ENCODE data around the gene NR6A1. TPM values are rescaled to one million over a fixed set of nuclear protein-coding genes. Genes with fewer than 3 reads are reported as not detected.

Gene NR6A1
- total and polyA plus RNA-seq, 9 donors = 0.41 to 0.93 (median 0.62) TPM

GRCh38 chr9:124496075-124496449, 275.0 kb downstream of the NR6A1 start:
- peaks cover 40% of the 10 kb centered on the region for H3K27me3 ChIP-seq (ENCODE audit: control insufficient read depth, insufficient read depth, low read length)
- no peak for DNase-seq
- H3K4me3 ChIP-seq (ENCODE audit: low read length) = no peak overlapping the region
- H3K36me3 ChIP-seq (ENCODE audit: control insufficient read depth, insufficient read depth, low read length) = no peaks in the 10 kb centered on the region
- peaks cover 4% of the 10 kb centered on the region for H3K4me1 ChIP-seq (ENCODE audit: control insufficient read depth, insufficient read depth, low read length)
- H3K27ac ChIP-seq (ENCODE audit: low read length) = no peak overlapping the region
- 60% methylated on average over 2 of the region's 3 CpGs for WGBS (ENCODE audit: insufficient coverage)
- no peaks in the 10 kb centered on the region for H3K9me3 ChIP-seq (replicated peaks; ENCODE audit: control insufficient read depth, low read depth, low read length)

DNA sequence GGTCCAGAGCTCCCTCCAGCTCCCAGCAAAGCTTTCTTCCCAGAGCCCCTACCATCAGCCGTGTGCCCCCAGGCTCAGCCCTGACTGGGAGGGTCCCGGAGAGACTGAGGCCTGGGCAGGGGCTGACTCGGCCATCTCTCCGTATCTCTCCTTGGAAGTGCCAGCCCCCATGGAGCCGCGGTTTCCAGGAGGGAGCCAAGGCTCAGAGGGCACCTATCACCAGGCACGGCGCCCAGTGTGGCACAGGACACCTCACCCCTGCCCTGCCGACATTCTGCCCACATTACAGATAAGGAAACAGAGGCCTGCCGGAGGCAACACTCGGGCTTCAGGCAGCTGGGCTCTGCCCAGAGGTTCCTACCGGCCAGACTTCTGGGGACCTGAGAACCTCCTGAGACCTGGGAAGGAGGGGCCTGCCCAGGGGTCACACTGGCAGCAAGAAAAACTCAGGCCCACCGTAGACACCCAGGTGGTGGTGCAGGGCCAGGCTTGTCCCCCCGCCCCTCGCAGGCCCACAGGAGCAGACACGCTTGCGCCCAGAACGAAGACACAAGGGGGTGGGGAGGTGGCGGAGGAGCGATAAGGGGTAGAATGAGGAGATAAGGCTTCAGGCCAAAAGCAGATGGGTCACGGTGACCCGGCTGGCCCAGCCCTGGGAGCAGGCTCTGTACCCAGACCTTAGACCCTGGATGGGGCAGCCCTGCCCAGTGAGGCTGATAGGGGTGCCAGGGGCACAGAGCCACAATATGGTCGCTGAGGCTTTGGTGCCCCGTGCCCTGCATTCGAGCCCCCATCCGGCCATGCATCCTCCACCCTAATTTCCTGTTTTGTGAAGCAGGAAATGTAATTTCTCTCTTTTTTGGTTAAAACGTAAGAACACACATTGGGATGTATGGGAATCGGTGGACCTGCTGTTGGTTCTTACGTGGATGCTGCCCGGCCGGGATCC, 275.7 kb downstream of the NR6A1 start:
- Histone ChIP-seq H3K4me3 (ENCODE audit: low read length) (no peak overlapping the region), H3K36me3 (ENCODE audit: control insufficient read depth, insufficient read depth, low read length) (no peaks in the 10 kb centered on the region), H3K4me1 (ENCODE audit: control insufficient read depth, insufficient read depth, low read length) (peaks cover 4% of the 10 kb centered on the region), H3K27ac (ENCODE audit: low read length) (no peak overlapping the region), H3K9me3 (replicated peaks; ENCODE audit: control insufficient read depth, low read depth, low read length) (no peaks in the 10 kb centered on the region), H3K27me3 (ENCODE audit: control insufficient read depth, insufficient read depth, low read length) (peaks cover 33% of the 10 kb centered on the region)
- DNase-seq = no peak
- 82% methylated on average over 21 of the region's 31 CpGs for WGBS (ENCODE audit: insufficient coverage)

DNA sequence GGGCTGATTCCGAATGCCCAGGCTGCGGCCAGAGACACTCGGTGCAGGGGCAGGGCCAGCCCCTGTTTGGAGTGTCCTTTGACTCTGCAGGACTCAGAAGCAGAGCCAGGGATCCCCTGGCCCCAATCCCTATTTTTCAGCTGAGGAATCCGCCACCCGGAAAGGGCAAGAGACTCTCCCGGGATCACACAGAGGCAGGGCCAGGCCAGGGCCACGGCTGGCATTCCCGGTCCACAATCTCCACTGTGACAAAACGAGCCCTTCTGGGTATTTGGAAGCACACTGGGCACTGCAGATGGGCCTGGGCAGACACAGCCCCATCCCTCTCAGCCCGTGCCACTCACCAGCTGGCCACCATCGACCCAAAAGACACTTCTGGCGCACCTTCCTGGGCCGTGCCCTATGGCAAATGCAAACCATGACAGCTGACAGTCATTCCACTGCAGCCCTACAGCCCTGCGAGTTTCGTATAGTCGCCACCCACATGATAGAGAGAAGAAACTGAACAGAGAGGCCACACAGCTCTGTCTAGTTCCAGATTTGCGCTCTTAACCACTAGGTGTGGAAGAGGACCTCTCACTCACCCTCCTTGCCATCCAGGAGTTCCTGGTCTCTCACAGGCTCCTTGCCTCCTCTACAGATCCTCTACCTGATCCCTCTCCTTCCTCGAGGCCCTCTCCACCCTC, 277.2 kb downstream of the NR6A1 start:
- H3K27me3 ChIP-seq (ENCODE audit: control insufficient read depth, insufficient read depth, low read length) = peaks cover 35% of the 10 kb centered on the region
- H3K4me1 ChIP-seq (ENCODE audit: control insufficient read depth, insufficient read depth, low read length) = peaks cover 4% of the 10 kb centered on the region
- no peaks in the 10 kb centered on the region for H3K36me3 ChIP-seq (ENCODE audit: control insufficient read depth, insufficient read depth, low read length)
- no peaks in the 10 kb centered on the region for H3K9me3 ChIP-seq (replicated peaks; ENCODE audit: control insufficient read depth, low read depth, low read length)
- no peak overlapping the region for H3K4me3 ChIP-seq (ENCODE audit: low read length)
- no peak for DNase-seq
- H3K27ac ChIP-seq (ENCODE audit: low read length) = no peak overlapping the region
- 79% methylated on average over 12 of the region's 18 CpGs for WGBS (ENCODE audit: insufficient coverage)

DNA sequence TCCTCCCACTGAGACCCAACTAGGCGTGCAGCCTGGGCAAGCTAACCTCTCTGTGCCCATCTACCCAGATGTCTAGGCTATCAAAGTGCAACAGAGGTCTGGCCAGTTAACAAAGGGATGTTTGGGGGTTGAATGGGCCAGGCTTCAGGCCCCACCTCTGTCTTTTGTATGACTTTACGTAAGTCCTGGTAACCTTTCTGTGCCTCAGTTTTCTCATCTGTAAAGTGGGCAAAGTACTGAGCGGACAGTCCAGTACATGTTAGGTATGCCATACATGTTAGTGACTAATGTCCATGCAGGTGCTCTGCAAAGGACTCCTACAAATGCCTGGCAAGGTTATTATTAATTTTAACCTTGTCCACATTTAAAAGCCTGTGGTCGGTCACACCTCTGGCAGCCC, 277.9 kb downstream of the NR6A1 start:
- Histone ChIP-seq H3K9me3 (replicated peaks; ENCODE audit: control insufficient read depth, low read depth, low read length) (no peaks in the 10 kb centered on the region), H3K27me3 (ENCODE audit: control insufficient read depth, insufficient read depth, low read length) (peaks cover 36% of the 10 kb centered on the region), H3K4me1 (ENCODE audit: control insufficient read depth, insufficient read depth, low read length) (peaks cover 4% of the 10 kb centered on the region), H3K36me3 (ENCODE audit: control insufficient read depth, insufficient read depth, low read length) (no peaks in the 10 kb centered on the region), H3K4me3 (ENCODE audit: low read length) (no peak overlapping the region), H3K27ac (ENCODE audit: low read length) (no peak overlapping the region)
- 73% methylated on average over 3 of the region's 4 CpGs for WGBS (ENCODE audit: insufficient coverage)
- no peak for DNase-seq

- Histone ChIP-seq H3K27me3 (ENCODE audit: control insufficient read depth, insufficient read depth, low read length) (peaks cover 38% of the 10 kb centered on the region), H3K9me3 (replicated peaks; ENCODE audit: control insufficient read depth, low read depth, low read length) (no peaks in the 10 kb centered on the region), H3K4me3 (ENCODE audit: low read length) (no peak overlapping the region), H3K4me1 (ENCODE audit: control insufficient read depth, insufficient read depth, low read length) (peaks cover 4% of the 10 kb centered on the region), H3K36me3 (ENCODE audit: control insufficient read depth, insufficient read depth, low read length) (no peaks in the 10 kb centered on the region), H3K27ac (ENCODE audit: low read length) (no peak overlapping the region)
- no peak for DNase-seq
- 67% methylated on average over 10 of the region's 19 CpGs for WGBS (ENCODE audit: insufficient coverage)
Measured at GRCh38 chr9:124492818-124493217, 278.3 kb downstream of the NR6A1 start.

GRCh38 chr9:124491049-124491975, 279.8 kb downstream of the NR6A1 start:
- no peaks in the 10 kb centered on the region for H3K9me3 ChIP-seq (replicated peaks; ENCODE audit: control insufficient read depth, low read depth, low read length)
- no peaks in the 10 kb centered on the region for H3K36me3 ChIP-seq (ENCODE audit: control insufficient read depth, insufficient read depth, low read length)
- no peak overlapping the region for H3K4me3 ChIP-seq (ENCODE audit: low read length)
- peaks cover 45% of the 10 kb centered on the region for H3K27me3 ChIP-seq (ENCODE audit: control insufficient read depth, insufficient read depth, low read length)
- DNase-seq = no peak
- peaks cover 10% of the 10 kb centered on the region for H3K4me1 ChIP-seq (ENCODE audit: control insufficient read depth, insufficient read depth, low read length)
- H3K27ac ChIP-seq (ENCODE audit: low read length) = no peak overlapping the region
- 78% methylated on average over 16 of the region's 32 CpGs for WGBS (ENCODE audit: insufficient coverage)

DNA sequence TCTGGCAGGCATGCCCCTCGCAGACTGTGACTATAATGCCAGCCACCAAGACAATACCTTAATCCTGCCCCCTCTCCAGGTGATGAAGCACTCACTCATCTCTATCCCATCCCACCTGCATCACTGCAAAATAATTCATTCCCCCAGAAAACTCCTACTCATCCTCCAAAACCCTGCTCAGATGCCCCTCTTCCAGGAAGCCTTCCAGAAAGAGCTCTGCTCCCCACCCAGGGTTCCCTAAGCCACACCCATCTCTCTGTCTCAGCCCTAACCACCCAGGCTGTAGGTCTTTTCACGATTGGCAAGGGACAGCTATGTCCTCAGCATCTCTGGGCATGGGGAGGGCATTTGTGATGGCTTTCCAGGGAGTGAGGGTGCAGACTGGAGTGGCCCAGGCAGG, 281.1 kb downstream of the NR6A1 start:
- H3K4me1 ChIP-seq (ENCODE audit: control insufficient read depth, insufficient read depth, low read length) = peaks cover 10% of the 10 kb centered on the region
- H3K27me3 ChIP-seq (ENCODE audit: control insufficient read depth, insufficient read depth, low read length) = peaks cover 55% of the 10 kb centered on the region
- 92% methylated on average over 1 of the region's 2 CpGs for WGBS (ENCODE audit: insufficient coverage)
- no peak overlapping the region for H3K27ac ChIP-seq (ENCODE audit: low read length)
- no peak for DNase-seq
- no peaks in the 10 kb centered on the region for H3K9me3 ChIP-seq (replicated peaks; ENCODE audit: control insufficient read depth, low read depth, low read length)
- H3K36me3 ChIP-seq (ENCODE audit: control insufficient read depth, insufficient read depth, low read length) = no peaks in the 10 kb centered on the region
- H3K4me3 ChIP-seq (ENCODE audit: low read length) = no peak overlapping the region

DNA sequence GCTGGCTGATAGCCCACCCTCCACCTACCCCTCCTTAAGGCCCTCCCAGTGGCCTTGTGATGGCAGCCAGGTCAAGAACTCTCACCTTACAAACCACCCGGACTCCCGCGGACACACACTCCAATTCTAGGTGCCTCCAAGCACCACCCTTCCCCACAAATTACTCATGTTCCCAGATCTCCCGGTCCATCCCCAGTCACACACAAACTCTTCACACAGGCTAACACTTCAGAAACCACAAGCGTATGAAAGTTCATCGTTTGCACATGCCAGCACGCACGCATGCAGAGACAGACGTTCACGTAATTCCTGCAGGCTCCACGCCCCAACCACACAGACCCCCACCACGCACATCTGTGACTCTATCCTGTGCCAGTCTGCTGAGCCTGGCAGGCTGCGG, 281.9 kb downstream of the NR6A1 start:
- Histone ChIP-seq H3K36me3 (ENCODE audit: control insufficient read depth, insufficient read depth, low read length) (no peaks in the 10 kb centered on the region), H3K27ac (ENCODE audit: low read length) (no peak overlapping the region), H3K4me1 (ENCODE audit: control insufficient read depth, insufficient read depth, low read length) (peaks cover 10% of the 10 kb centered on the region), H3K4me3 (ENCODE audit: low read length) (no peak overlapping the region), H3K9me3 (replicated peaks; ENCODE audit: control insufficient read depth, low read depth, low read length) (no peaks in the 10 kb centered on the region), H3K27me3 (ENCODE audit: control insufficient read depth, insufficient read depth, low read length) (peaks cover 59% of the 10 kb centered on the region)
- 54% methylated on average over 12 of the region's 13 CpGs for WGBS (ENCODE audit: insufficient coverage)
- no peak for DNase-seq

DNA sequence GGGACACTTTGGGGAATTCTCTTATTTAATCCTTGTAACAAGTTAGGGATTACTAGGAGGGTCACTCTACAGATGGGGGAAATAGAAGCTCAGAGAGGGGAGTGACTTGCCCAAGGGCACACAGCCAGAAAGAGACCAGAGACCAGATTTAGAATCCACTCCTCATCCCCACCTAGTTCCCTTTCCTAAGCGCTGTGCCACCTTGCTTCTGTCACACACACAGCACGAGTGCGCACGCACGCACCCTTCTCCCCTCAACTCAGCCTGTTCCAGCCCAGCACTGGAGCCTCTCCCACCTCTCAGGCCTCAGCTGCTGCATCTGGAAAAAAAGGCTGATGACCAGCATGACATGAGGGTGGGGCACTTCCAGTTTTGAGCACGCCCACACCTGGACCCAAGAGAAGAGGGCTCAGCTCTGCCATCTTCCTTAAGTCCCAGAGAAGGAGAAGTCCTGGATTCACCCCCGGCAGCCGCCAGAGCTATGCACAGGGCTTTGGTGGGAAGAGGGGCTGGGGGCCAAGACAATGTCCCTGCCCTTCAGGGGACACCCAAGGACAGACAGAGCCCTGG, 282.4 kb downstream of the NR6A1 start:
- 90% methylated on average over 8 of the region's 8 CpGs for WGBS (ENCODE audit: insufficient coverage)
- Histone ChIP-seq H3K27me3 (ENCODE audit: control insufficient read depth, insufficient read depth, low read length) (peaks cover 58% of the 10 kb centered on the region), H3K36me3 (ENCODE audit: control insufficient read depth, insufficient read depth, low read length) (no peaks in the 10 kb centered on the region), H3K27ac (ENCODE audit: low read length) (no peak overlapping the region), H3K9me3 (replicated peaks; ENCODE audit: control insufficient read depth, low read depth, low read length) (no peaks in the 10 kb centered on the region), H3K4me1 (ENCODE audit: control insufficient read depth, insufficient read depth, low read length) (peaks cover 8% of the 10 kb centered on the region), H3K4me3 (ENCODE audit: low read length) (no peak overlapping the region)
- DNase-seq = no peak
